GM11168 (cell line): ENCODE results near the gene GPRASP2.

Source experiments
- in situ Hi-C: fragments of 300-500 bp; cut with MboI; formaldehyde crosslinking; loops from one replicate; pipeline ENCODE4 v1.12.0; 2022; ENCODE audit warnings: low sequenced_read_pairs; ENCODE audit not compliant: unreplicated experiment

Gene GPRASP2

DNA sequence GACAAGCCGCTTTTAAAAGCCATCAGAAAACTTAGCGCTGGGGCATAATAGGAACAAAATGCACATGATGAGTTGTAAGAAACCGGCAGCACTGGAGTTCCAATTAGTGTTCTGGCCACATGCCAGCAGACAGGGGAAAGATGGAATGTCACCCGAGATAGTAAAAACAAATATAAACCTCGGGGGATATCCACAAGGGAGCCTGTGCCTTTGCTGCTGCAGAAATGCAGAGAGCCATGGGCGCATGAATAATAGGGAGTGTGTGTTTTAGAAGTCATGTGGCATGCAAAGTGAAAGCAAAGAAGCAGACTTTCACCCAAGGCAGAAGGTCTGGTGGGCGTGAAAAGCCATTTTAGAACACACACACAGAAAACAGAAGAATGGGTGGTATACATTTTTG lies 27.4 kb downstream of the GPRASP2 start:
- in situ Hi-C loops = no loop called here

GRCh38 chrX:102744307-102744706 lies 32.1 kb downstream of the GPRASP2 start:
- in situ Hi-C loops = no loop called here

GRCh38 chrX:102745513-102745856 lies 33.2 kb downstream of the GPRASP2 start:
- in situ Hi-C loops = no loop called here

GRCh38 chrX:102745857-102746584 lies 33.8 kb downstream of the GPRASP2 start:
- in situ Hi-C loops = no loop called here

DNA sequence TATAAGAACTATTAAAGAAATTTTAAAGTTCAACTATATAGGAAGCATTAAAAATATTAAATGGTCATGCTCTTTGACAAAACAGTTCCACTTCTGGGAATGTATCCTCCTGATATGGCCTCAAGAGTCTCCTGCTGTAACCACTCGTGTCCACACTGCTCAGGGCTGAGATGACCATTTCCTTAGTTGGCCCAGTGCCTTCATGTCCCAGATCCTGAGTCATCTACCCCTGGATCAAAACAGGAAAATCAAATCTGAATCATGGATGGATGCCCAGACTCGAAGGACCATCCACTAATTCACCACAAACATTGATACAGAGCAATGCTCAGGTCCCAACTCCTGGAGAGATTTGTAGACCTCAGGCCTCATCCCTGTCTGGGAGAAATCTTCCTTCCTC lies 53.0 kb downstream of the GPRASP2 start:
- in situ Hi-C loops = no loop called here

GRCh38 chrX:102765809-102766208 lies 53.6 kb downstream of the GPRASP2 start:
- in situ Hi-C loops = no loop called here

DNA sequence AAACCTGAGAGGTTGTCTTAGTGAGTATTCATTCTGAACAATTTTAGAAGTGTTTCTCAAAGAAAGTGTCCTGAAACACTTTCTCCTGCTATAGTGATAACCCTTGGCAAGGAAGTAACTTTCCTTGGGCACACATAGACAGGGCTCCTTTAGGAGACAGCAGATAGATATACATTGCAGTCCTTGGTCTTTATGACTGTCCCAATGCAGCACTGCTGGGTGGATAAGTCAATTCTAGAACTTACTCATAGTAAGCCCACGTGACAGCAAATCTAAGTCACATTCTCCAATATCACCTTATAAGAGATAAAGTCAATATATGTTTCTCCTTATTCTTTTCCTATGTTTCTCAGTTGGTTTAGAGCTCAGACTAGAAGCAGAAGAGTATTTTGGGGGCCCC lies 55.0 kb downstream of the GPRASP2 start:
- in situ Hi-C loops = no loop called here
